Activated T-cell treated with anti-CD3 and anti-CD28 coated beads, Interleukin-2, amount 50 U/mL, for 72 hours (primary cell): Measurements from ENCODE around the gene ZDHHC19. TPM values are rescaled to one million over a fixed set of nuclear protein-coding genes. Genes with fewer than 3 reads are reported as not detected.
"Not testable (repeated sequence)": the region's sequence is repeated elsewhere in the genome, so short reads cannot be mapped to it uniquely, and the experiment has no call there.

ENCODE experiments used
- ATAC-seq, 2 donors: fragments of 150-1000 bp; cut with Tn5 transposase; replicated peaks in 1 of 2; 2 replicates each; pipeline ENCODE4 v1.10.0; 2021; ENCODE audit warnings: moderate library complexity in 2 of 2, mild to moderate bottlenecking in 1 of 2
- DNase-seq, 2 donors: peaks; one replicate each; pipeline ENCODE4 v3.0.0; 2021 to 2022; ENCODE audit warnings: mixed read lengths in 1 of 2
- H3K27ac Mint-ChIP-seq: one replicate; pipeline ENCODE4 v1.8.0; 2022; ENCODE audit warnings: mild to moderate bottlenecking, moderate library complexity, mixed read lengths
- H3K27me3 Mint-ChIP-seq: one replicate; pipeline ENCODE4 v1.8.0; 2022; ENCODE audit warnings: low read depth, mixed read lengths
- H3K36me3 Mint-ChIP-seq, 2 donors: one replicate each; pipeline ENCODE4 v1.8.0; 2022; ENCODE audit warnings: mixed read lengths in 2 of 2, mild to moderate bottlenecking in 1 of 2; ENCODE audit not compliant: insufficient read depth in 2 of 2
- H3K4me1 Mint-ChIP-seq: one replicate; pipeline ENCODE4 v1.8.0; 2022; ENCODE audit warnings: low read depth, mixed read lengths
- H3K4me3 Mint-ChIP-seq, 2 donors: one replicate each; pipeline ENCODE4 v1.8.0; 2022; ENCODE audit warnings: mild to moderate bottlenecking in 2 of 2, mixed read lengths in 2 of 2, moderate library complexity in 2 of 2
- H3K9me3 Mint-ChIP-seq, 2 donors: one replicate each; pipeline ENCODE4 v1.8.0; 2022; ENCODE audit warnings: mixed read lengths in 2 of 2
- total RNA-seq, 2 donors: library from RNA; stranded (reverse); gene quantifications; one replicate each; pipeline ENCODE4 v1.2.3, GENCODE V29; 2022

The ZDHHC19 gene
- total RNA-seq, 2 donors from 2014 or later: not detected

DNA sequence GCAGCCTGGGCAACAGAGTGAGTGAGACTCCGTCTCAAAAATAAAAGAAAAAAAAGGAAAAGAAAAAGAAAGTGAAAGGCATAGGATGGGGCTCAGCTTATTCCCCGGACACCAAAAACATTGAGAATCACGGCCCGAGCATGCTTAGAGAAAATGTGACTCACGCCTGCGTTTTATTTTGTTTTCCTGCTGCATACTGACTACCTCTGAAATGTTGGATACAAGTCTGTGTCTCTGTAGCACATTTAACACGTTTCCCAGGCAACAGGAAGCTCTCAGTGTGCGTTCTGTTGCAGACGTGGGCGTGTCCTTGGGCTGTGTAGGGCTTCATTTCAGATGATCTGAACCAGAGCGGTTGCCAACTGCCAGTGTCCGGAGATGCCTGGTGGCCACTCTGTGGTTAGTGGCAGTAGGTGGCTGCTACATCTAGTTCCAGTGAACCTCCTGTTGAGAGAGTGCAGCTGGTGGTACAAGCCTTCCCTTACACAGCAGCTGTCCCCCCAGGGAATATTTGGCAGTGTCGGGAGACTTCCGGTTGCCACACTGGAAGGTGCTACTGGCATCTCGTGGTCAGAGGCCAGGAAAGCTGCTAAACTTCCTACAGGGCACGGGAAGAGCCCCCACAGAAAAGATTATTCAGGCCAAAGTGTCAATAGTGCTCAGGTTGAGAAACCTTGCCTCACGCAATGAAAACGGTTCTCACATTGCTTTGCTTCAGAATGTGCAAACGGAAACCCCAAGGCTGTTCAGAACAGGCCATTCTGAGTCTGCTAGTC, 8.2 kb upstream of the ZDHHC19 start:
- Mint-ChIP-seq H3K27me3 (peaks cover 7% of the 10 kb centered on the region), H3K4me3 (peak overlapping the region; percentile 52 to 78), H3K9me3 (no peaks in the 10 kb centered on the region), H3K4me1 (peaks cover 17% of the 10 kb centered on the region), H3K36me3 (no peaks in the 10 kb centered on the region), H3K27ac (peak overlapping the region; percentile 73)
- DNase-seq (peak; percentile 61 to 70), ATAC-seq (peak; percentile 94 to 98)

DNA sequence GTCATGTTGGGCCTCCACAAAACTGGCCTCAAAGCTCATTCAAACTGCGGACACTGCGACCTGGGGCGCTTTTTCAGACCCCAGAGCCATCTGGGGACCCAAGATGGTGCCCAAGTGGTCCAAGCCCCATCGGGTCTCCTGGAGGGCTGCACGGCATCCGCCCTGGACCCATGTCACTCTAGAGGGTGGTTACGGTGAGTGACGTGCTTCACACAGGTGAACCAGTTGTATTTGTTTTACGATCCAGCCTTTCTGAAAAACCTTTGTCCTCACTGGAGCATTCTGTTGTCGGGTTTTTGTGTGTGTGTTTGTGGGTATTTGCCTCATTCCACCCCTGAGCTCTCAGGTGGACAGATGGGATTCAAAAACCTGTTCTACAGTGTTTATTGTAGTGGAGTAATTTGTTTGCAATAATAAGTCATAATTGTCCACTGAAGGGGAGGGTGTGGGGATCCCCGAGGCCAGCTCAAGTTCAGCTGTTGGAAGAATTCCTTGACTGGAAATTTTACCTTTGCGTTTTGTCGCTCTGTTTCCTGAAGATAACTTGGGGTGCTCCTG, 7.0 kb upstream of the ZDHHC19 start:
- Mint-ChIP-seq H3K9me3 (no peaks in the 10 kb centered on the region), H3K27me3 (peaks cover 4% of the 10 kb centered on the region), H3K36me3 (no peaks in the 10 kb centered on the region), H3K27ac (no peak overlapping the region), H3K4me3 (peak overlapping the region in 1 of 2 donors; percentile 52), H3K4me1 (peaks cover 17% of the 10 kb centered on the region)
- DNase-seq: no peak
- no peak for ATAC-seq

DNA sequence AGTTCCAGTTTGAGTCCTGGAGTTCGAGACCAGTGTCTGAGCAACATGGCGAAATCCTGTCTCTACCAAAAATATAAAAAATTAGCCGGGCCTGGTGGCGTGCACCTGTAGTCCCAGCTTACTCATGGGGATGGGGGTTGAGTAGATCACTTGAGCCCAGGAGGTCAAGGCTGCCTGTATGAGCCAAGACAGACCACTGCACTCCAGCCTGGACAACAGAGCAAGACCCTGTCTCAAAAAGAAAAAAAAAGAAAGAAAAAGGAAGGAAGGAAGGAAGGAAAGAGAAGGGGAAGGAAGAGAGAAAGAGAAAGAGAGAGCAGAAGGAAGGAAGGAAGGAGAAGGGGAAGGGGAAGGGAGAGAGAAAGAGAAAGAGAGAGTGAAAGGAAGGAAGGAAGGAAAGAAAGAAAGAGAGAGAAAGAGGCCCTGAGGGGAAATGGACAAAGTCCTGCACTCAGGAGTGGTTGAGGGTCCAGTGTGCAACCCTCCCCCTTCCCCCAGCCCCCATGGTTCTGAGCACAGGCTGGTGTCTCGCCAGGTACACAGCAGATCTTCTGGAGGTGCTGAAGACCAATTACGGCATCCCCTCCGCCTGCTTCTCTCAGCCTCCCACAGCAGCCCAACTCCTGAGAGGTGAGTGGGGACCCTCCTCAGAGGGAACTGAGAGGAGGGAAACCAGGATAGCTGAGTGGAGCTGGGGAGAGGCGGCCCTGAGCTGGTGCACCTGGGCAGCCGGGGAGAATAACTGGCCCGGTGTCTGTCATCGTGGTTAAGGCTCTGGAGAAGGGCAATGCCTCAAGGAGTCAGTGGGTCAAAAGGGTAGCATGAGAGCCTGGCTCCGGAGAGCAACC, 6.3 kb upstream of the ZDHHC19 start:
- peaks cover 17% of the 10 kb centered on the region for H3K4me1 Mint-ChIP-seq
- DNase-seq (no peak), ATAC-seq (no peak)
- H3K4me3 Mint-ChIP-seq: peak overlapping the region in 1 of 2 donors; percentile 25
- no peak overlapping the region for H3K27ac Mint-ChIP-seq
- H3K9me3 Mint-ChIP-seq: no peaks in the 10 kb centered on the region
- no peaks in the 10 kb centered on the region for H3K36me3 Mint-ChIP-seq
- no peaks in the 10 kb centered on the region for H3K27me3 Mint-ChIP-seq

DNA sequence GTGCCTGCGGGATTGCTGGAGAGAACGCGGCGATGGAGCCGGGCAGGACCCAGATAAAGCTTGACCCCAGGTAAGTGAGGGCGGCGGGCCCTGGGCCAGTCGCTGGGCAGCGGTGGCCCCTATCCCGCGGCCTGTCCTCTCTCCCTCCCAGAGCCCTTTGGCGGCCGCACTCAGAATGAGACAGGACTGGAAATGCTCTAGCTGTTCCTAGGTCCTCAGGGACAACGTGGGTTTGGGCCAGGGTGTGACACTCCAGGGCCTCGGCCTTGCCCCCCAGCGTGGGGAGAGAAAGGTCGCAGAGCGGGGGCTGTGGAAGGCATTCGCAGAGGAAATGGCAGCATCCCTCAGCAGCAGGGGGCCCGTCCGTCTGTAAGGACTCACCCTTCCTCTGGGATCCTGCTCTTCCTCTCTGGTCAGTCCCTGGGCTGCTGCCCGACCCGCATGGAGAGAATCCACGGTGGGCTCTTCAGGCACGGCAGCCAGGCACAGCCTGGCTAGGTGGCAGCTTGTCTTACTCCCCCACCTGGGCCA, 5.5 kb upstream of the ZDHHC19 start:
- DNase-seq (no peak), ATAC-seq (no peak)
- Mint-ChIP-seq H3K4me3 (no peak overlapping the region), H3K27ac (no peak overlapping the region), H3K36me3 (no peaks in the 10 kb centered on the region), H3K27me3 (no peaks in the 10 kb centered on the region), H3K9me3 (no peaks in the 10 kb centered on the region), H3K4me1 (peaks cover 17% of the 10 kb centered on the region)

DNA sequence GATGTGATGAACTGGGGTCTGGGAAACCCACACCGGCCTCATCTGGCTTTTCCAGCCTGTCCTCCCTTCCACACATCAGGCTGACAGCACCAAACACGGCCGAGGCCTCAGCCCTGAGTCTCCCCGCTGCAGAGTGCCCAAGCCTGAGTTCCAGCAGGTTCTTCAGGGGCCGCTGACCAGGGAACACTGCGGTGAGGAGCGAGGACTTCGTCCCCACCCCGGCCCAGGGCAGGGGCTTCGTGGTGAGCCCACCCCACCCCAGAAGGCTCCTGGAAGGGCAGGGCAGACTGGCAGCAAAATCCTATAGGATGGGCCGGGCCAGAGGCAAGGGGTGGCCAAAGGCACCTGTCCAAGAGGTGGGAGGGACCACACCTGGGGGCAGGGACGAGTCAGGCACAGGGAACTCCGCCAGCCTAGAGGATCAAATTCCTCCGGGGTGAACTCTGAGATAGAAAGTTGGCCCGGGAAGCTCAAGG, 4.9 kb upstream of the ZDHHC19 start, which contains the start of gene SLC51A:
Gene SLC51A, plus strand, starts transcription at position 446 of the 476 bp plus-strand sequence. CDS start 179 bp downstream, outside the sequence.
- Mint-ChIP-seq H3K9me3 (no peaks in the 10 kb centered on the region), H3K27me3 (no peaks in the 10 kb centered on the region), H3K36me3 (no peaks in the 10 kb centered on the region), H3K4me3 (peak within 1 kb of the TSS in 1 of 2 donors; percentile 3), H3K27ac (no peak within 1 kb of the TSS), H3K4me1 (peaks cover 17% of the 10 kb centered on the region)
- no peak for ATAC-seq
- DNase-seq: no peak

DNA sequence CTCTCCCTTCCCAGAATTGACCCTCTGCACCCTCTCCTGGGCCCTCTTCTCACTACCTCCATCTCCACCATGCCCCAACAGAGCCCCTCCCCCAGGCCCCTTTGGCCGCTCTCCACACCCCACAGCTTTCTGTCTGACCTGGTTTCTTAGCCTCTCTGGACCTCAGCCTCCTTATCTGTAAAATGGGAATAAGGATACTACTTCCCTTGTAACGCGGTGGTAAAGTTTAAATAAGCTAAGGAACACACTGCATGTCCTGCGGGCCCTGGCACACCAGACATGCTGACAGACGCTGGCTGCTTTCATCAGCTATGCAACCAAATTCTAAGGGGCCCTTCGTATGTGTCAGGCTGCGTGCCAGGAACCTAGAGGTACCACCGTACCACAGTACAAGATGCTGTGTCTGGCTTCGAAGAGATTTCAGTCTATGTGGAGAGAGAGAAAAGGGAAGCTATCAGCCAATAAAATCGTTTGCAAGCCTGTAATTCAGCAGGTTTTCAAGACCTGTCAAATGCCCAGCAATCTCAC, 4.4 kb upstream of the ZDHHC19 start:
- H3K27ac Mint-ChIP-seq: no peak overlapping the region
- H3K4me1 Mint-ChIP-seq: peaks cover 17% of the 10 kb centered on the region
- H3K27me3 Mint-ChIP-seq: no peaks in the 10 kb centered on the region

DNA sequence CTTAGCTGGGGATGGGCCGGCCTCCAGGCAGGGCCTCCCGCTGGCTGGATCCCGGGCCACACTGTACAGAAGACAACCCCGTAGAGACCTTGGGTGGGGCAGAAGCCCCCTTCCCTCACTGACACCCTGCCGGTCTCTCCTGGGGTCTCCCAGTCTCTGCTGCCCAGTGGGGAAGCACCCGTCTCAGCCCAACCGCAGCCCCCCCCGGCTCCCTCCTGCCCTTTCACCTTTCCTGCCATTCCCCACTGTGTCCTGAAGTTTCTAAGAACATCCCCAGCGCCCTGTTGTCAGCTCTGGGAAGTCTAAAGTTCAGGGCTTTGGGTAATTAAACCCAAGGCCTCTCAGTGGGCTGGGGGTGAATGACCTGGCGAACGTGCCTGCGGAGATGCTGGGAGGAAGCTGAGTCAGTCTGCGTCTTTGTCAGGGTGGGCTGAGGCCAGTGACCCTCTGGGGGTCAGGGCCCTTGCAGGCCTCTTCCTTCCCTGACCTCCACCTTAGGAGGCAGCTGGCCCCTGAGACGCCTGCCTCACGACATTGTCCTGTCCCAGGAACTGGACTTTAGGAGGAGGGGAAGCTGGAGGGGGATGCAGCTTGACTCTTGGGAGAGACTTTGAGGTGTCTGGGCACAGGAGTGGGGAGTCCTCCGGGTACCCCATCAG, 3.7 kb upstream of the ZDHHC19 start:
- Mint-ChIP-seq H3K27ac (no peak overlapping the region), H3K4me3 (no peak overlapping the region), H3K27me3 (no peaks in the 10 kb centered on the region), H3K9me3 (no peaks in the 10 kb centered on the region), H3K4me1 (peaks cover 15% of the 10 kb centered on the region), H3K36me3 (no peaks in the 10 kb centered on the region)
- DNase-seq: no peak
- ATAC-seq: no peak

More for the DNA sequence above, 4.4 kb upstream of the ZDHHC19 start:
- no peaks in the 10 kb centered on the region for H3K36me3 Mint-ChIP-seq
- H3K4me3 Mint-ChIP-seq: no peak overlapping the region
- ATAC-seq (no peak), DNase-seq (no peak)
- no peaks in the 10 kb centered on the region for H3K9me3 Mint-ChIP-seq

DNA sequence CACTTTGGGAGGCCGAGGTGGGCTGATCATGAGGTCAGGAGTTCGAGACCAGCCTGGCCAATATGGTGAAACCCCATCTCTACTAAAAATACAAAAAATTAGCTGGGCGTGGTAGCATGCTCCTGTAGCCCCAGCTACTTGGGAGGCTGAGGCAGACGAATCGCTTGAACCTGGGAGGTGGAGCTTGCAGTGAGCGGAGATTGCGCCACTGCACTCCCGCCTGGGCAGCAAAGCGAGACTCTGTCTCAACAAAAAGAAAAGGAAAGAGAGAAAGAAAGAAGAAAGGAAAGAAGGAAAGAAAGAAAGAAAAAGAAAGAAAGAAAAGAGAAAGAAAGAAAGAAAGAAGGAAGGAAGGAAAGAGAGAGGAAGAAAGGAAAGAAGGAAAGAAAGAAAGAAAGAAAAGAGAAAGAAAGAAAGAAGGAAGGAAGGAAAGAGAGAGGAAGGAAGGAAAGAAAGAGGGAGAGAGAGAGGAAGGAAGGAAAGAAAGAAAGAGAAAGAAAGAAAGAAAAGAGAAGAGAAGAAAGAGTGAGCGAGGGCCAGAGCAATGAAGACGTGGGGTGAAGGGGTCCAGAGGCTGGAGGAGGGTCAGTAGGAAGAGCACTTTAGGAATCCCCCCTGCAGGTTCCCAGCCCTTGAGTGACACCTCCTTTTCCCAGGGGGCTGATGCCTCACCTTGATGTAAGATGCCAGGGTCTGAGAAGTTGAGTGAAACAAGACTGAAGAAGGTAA, 1.1 kb downstream of the ZDHHC19 start:
- not testable (repeated sequence) for H3K27ac Mint-ChIP-seq, H3K27me3 Mint-ChIP-seq, ATAC-seq, H3K9me3 Mint-ChIP-seq, DNase-seq, H3K36me3 Mint-ChIP-seq, H3K4me3 Mint-ChIP-seq
- H3K4me1 Mint-ChIP-seq: peaks cover 19% of the 10 kb centered on the region

DNA sequence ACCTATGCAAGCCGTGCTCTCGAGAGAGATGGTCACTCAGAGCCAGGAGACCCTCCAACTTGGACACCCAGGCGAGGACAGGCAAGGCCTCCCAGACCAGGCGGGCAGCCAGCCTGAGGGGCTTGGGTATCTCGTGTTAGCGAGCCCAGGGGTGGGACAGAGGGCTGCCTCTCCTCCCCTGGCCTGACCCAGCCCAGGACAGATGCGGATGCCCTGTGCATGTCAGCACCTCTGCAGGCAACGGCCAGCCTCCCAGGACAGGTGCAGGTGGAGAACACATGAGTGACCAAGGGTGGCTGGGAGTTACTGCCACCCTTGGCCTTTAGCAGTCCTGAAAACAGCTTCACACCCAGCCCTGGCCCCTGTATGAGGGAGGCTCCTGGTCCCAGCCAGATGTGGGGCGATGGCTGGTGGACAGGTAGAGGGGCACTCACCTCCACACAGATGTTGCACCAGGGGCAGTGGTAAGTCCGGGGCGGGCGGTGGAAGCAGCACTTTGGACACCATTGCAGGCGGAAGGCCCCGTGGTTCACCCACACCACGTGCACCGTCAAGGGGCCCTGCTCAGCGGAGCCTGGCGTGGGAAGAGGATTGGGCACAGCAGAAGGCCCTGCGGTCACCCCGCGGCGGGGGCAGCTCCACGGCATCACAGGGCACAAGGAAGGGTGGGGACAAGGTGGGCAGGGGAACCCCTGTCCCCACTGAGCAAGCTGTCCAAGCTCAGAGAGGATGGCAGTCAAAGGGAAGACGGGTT, 2.1 kb downstream of the ZDHHC19 start:
- DNase-seq: no peak
- H3K4me3 Mint-ChIP-seq: peak overlapping the region in 1 of 2 donors; percentile 85
- H3K9me3 Mint-ChIP-seq: no peaks in the 10 kb centered on the region
- H3K27ac Mint-ChIP-seq: no peak overlapping the region
- peaks cover 19% of the 10 kb centered on the region for H3K4me1 Mint-ChIP-seq
- peaks cover 7% of the 10 kb centered on the region for H3K27me3 Mint-ChIP-seq
- ATAC-seq: no peak
- peaks cover 0 to 1% of the 10 kb centered on the region in 2 donors for H3K36me3 Mint-ChIP-seq

DNA sequence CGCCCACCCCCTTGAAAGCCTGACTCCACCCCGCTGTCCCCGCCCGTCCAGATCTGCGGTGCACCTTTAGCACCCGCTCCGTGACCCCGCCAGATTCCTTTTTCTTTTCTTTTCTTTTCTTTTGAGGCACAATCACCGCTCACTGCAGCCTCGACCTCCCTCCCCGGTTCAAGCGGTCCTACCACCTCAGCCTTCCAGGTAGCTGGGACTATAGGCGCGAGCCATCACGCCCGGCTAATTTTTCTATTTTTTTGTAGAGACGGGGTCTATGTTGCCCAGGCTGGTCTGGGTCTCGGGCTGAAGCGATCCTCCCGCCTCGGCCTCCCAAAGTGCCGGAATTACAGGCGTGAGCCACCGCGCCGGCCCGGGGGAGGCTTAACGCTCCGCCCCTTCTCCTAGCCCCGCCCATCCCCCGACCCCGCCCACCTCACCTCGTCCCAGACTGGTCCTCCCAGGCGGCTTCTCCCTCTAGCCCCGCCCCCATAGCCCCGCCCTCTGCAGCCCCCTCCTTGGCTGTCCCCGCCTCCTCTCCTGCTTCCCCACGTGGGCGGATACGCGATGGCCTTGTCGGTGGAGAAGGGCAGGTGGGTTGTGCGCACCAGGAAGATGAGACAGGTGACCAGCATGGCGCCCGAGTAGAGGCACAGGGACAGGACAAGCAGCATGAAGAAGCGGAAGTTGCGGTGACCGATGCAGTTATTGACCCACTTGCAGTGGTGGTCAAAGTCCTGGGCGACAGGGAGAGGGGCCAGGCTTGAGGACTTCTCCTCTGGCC, 3.2 kb downstream of the ZDHHC19 start:
- Mint-ChIP-seq H3K4me3 (peak overlapping the region; percentile 84 to 85), H3K27ac (no peak overlapping the region), H3K27me3 (peaks cover 7% of the 10 kb centered on the region), H3K36me3 (peaks cover 0 to 1% of the 10 kb centered on the region in 2 donors), H3K4me1 (peaks cover 19% of the 10 kb centered on the region), H3K9me3 (no peaks in the 10 kb centered on the region)
- DNase-seq (peak; percentile 57 to 67), ATAC-seq (peak; percentile 79)
